NT2/D1 (cell line): ENCODE results near the gene UCHL1.

Experiments
- SUZ12 ChIP-seq: IDR thresholded peaks from 2 replicates; pipeline ENCODE4 v1.6.1; 2011; ENCODE audit not compliant: insufficient read length, insufficient read depth; ENCODE audit errors: extremely low read depth
- YY1 ChIP-seq: IDR thresholded peaks from 2 replicates; pipeline ENCODE4 v1.6.1; 2011; ENCODE audit not compliant: insufficient read length, insufficient read depth
- ZNF274 ChIP-seq: IDR thresholded peaks from 2 replicates; pipeline ENCODE4 v1.6.1; 2011; ENCODE audit warnings: mild to moderate bottlenecking, low read depth, low read length

- no peak for TF ChIP-seq SUZ12
- no peak for TF ChIP-seq YY1
- TF ChIP-seq ZNF274, result no peak
Measured at GRCh38 chr4:41296995-41297394, 40.3 kb downstream of the UCHL1 start.
